Panc1 (cell line): ENCODE measurements around the gene C2orf69. TPM values are rescaled to one million over a fixed set of nuclear protein-coding genes. Genes with fewer than 3 reads are reported as not detected.

ENCODE experiments used
- ATAC-seq: fragments of 200-7000 bp; cut with Tn5 transposase; 2 replicates; pipeline ENCODE4 v1.9.1; 2020; ENCODE audit warnings: mild to moderate bottlenecking, moderate library complexity
- BruUV-seq: library from RNA; stranded (reverse); fragments of 400-500 nt; replicated peaks from 2 replicates; lab custom pipeline; 2021; lab: Mats Ljungman, UMichigan
- CTCF ChIA-PET: fragments of 300-600 bp; sonication (Branson Sonifier 250); formaldehyde crosslinking; loops from one replicate; lab custom pipeline; 2022; ENCODE audit warnings: antibody characterized with exemption; lab: Charles Lee
- POLR2A ChIA-PET: fragments of 300-600 bp; sonication (Branson Sonifier 250); formaldehyde crosslinking; loops from one replicate; lab custom pipeline; 2022; ENCODE audit warnings: antibody characterized with exemption; lab: Charles Lee
- DNase-seq: peaks from one replicate; pipeline ENCODE4 v3.0.0-alpha.2; 2010; ENCODE audit warnings: low read depth, low spot score
- H3K27ac ChIP-seq: 2 replicates; pipeline ENCODE4 v1.5.1; 2011; ENCODE audit warnings: mild to moderate bottlenecking, low read length, inconsistent platforms
- H3K27me3 ChIP-seq: fragments of 200-500 bp; sonication (Bioruptor generic); 2 replicates; pipeline ENCODE4 v1.6.0; 2014; ENCODE audit warnings: low read length, inconsistent platforms; ENCODE audit not compliant: control insufficient read depth, insufficient read depth
- H3K36me3 ChIP-seq: fragments of 200-500 bp; sonication (Bioruptor generic); 2 replicates; pipeline ENCODE4 v1.5.1; 2014; ENCODE audit warnings: inconsistent platforms, mild to moderate bottlenecking, low read length, moderate library complexity; ENCODE audit not compliant: control insufficient read depth, insufficient read depth
- H3K4me1 ChIP-seq: 2 replicates; pipeline ENCODE4 v1.5.1; 2011; ENCODE audit warnings: inconsistent platforms, mild to moderate bottlenecking, low read length, moderate library complexity; ENCODE audit not compliant: control insufficient read depth, insufficient read depth
- H3K4me3 ChIP-seq, 2 experiments: 2 replicates each; pipeline ENCODE4 v1.5.1; 2011 to 2012; ENCODE audit warnings: low read depth in 2 of 2, low read length in 2 of 2, mild to moderate bottlenecking in 2 of 2, inconsistent platforms in 1 of 2, moderate library complexity in 1 of 2
- H3K9me3 ChIP-seq: fragments of 200-500 bp; sonication (Bioruptor generic); 2 replicates; pipeline ENCODE4 v1.5.1; 2014; ENCODE audit warnings: low read depth, mild to moderate bottlenecking, inconsistent platforms, low read length, moderate library complexity; ENCODE audit not compliant: control insufficient read depth, insufficient read depth
- POLR2AphosphoS5 ChIP-seq: IDR thresholded peaks from 2 replicates; pipeline ENCODE4 v1.6.1; 2012; ENCODE audit warnings: mild to moderate bottlenecking, low read depth, low read length, moderate library complexity
- SIN3A ChIP-seq: IDR thresholded peaks from 2 replicates; pipeline ENCODE4 v1.6.1; 2012; ENCODE audit warnings: low read depth, mild to moderate bottlenecking, low read length, moderate library complexity, borderline replicate concordance; ENCODE audit not compliant: insufficient read depth
- TCF7L2 ChIP-seq: IDR thresholded peaks from 2 replicates; pipeline ENCODE4 v1.6.1; 2011; ENCODE audit warnings: mild to moderate bottlenecking, low read depth, low read length, inconsistent platforms
- in situ Hi-C: cut with HindIII; loops from 2 replicates; pipeline ENCODE4 v1.10.0; 2016; ENCODE audit warnings: low sequenced_read_pairs, low pct_unique_long_range_greater_than_20kb
- intact Hi-C: fragments of 100-400 bp; cut with micrococcal nuclease; formaldehyde crosslinking; loops from one replicate; pipeline ENCODE4 v1.10.0; 2022; ENCODE audit not compliant: unreplicated experiment
- total RNA-seq: library from RNA; stranded (reverse); gene quantifications from one replicate; pipeline ENCODE4 v1.2.1, GENCODE V29; 2021; ENCODE audit not compliant: unreplicated experiment
- TF ChIP-seq, protein P1 (sequence below): fragments of 450-650 bp; IDR thresholded peaks from 2 replicates; pipeline ENCODE4 v1.5.1; 2017; ENCODE audit warnings: mild to moderate bottlenecking
- TF ChIP-seq, protein P2 (sequence below), 2 experiments: IDR thresholded peaks; 2 replicates each; pipeline ENCODE4 v1.6.1; 2011 to 2012; ENCODE audit warnings: low read depth in 2 of 2, control low read depth in 1 of 2, low read length in 1 of 2, mild to moderate bottlenecking in 1 of 2, moderate library complexity in 1 of 2; ENCODE audit not compliant: insufficient read depth in 1 of 2

Gene C2orf69
- total RNA-seq, 1 experiment from 2014 or later, result 21.8 TPM

DNA sequence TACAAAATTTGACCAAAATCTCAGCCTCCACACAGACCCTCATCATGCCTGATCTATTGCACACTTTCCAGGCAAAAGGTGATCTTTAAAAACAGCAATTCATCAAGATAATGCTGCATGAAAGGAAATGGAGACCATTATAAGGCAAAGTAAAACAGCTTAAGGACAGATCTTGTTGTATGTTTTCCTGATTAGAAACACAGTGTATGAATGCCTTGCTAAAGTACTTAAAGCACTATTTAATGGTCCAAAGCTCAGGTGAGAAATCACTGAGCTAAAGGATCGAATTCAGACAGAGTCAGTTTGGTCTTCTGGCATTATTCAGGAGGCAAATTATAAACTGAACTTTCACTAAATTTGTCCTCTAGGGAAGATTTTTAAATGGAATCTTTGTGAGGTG is 41.4 kb upstream of the C2orf69 start:
- TF ChIP-seq, protein P1, sequence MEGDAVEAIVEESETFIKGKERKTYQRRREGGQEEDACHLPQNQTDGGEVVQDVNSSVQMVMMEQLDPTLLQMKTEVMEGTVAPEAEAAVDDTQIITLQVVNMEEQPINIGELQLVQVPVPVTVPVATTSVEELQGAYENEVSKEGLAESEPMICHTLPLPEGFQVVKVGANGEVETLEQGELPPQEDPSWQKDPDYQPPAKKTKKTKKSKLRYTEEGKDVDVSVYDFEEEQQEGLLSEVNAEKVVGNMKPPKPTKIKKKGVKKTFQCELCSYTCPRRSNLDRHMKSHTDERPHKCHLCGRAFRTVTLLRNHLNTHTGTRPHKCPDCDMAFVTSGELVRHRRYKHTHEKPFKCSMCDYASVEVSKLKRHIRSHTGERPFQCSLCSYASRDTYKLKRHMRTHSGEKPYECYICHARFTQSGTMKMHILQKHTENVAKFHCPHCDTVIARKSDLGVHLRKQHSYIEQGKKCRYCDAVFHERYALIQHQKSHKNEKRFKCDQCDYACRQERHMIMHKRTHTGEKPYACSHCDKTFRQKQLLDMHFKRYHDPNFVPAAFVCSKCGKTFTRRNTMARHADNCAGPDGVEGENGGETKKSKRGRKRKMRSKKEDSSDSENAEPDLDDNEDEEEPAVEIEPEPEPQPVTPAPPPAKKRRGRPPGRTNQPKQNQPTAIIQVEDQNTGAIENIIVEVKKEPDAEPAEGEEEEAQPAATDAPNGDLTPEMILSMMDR, result no peak
- TF ChIP-seq SIN3A (no peak), POLR2AphosphoS5 (no peak), TCF7L2 (no peak)
- TF ChIP-seq, protein P2, sequence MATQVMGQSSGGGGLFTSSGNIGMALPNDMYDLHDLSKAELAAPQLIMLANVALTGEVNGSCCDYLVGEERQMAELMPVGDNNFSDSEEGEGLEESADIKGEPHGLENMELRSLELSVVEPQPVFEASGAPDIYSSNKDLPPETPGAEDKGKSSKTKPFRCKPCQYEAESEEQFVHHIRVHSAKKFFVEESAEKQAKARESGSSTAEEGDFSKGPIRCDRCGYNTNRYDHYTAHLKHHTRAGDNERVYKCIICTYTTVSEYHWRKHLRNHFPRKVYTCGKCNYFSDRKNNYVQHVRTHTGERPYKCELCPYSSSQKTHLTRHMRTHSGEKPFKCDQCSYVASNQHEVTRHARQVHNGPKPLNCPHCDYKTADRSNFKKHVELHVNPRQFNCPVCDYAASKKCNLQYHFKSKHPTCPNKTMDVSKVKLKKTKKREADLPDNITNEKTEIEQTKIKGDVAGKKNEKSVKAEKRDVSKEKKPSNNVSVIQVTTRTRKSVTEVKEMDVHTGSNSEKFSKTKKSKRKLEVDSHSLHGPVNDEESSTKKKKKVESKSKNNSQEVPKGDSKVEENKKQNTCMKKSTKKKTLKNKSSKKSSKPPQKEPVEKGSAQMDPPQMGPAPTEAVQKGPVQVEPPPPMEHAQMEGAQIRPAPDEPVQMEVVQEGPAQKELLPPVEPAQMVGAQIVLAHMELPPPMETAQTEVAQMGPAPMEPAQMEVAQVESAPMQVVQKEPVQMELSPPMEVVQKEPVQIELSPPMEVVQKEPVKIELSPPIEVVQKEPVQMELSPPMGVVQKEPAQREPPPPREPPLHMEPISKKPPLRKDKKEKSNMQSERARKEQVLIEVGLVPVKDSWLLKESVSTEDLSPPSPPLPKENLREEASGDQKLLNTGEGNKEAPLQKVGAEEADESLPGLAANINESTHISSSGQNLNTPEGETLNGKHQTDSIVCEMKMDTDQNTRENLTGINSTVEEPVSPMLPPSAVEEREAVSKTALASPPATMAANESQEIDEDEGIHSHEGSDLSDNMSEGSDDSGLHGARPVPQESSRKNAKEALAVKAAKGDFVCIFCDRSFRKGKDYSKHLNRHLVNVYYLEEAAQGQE (IDR thresholded peaks at IDR 0.05; ENCODE audit: insufficient read depth in 1 of 2, low read depth in 2 of 2, low read length in 1 of 2), result no peak
- Histone ChIP-seq H3K36me3 (no peaks in the 10 kb centered on the region), H3K9me3 (peaks cover 3% of the 10 kb centered on the region; the same call in 1 of the 2 replicates), H3K27ac (no peak overlapping the region), H3K4me3 (no peak overlapping the region), H3K4me1 (no peaks in the 10 kb centered on the region), H3K27me3 (no peaks in the 10 kb centered on the region; the same call in 1 of the 2 replicates)
- no peak for DNase-seq
- ChIA-PET CTCF (no interaction called here), POLR2A (no interaction called here)
- BruUV-seq, result no TSS peak
- intact Hi-C loops, result no loop called here
- in situ Hi-C loops, result no loop called here
- ATAC-seq, result no peak

DNA sequence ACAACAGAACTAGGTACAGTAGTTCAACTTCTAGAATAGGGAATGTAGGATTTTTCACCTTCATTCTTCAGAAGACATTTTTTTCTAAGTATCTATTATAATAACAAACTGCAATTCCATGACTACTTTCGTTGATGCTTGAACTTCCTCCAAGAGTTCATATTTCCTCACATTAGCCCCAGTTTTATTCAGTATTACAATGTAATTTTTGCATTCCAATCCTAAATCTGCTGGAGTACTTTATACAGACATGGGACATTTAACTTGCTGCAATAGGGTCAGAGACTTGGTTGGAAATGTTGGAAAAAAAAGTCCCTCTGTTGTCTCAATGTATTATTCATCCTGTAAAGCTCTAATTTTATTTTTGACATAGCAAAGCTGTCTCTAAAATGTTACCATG is 40.5 kb upstream of the C2orf69 start:
- ChIA-PET POLR2A (no interaction called here), CTCF (no interaction called here)
- intact Hi-C loops (no loop called here), in situ Hi-C loops (no loop called here)
- H3K4me1 ChIP-seq, result no peaks in the 10 kb centered on the region
- ATAC-seq, result no peak
- no peak overlapping the region for H3K4me3 ChIP-seq
- BruUV-seq, result no TSS peak
- no peak for TF ChIP-seq POLR2AphosphoS5
- TF ChIP-seq TCF7L2, result no peak
- TF ChIP-seq SIN3A, result no peak
- TF ChIP-seq, protein P2 (IDR thresholded peaks at IDR 0.05; ENCODE audit: insufficient read depth in 1 of 2, low read depth in 2 of 2, low read length in 1 of 2), result no peak
- TF ChIP-seq, protein P1, result no peak
- no peaks in the 10 kb centered on the region; the same call in 1 of the 2 replicates for H3K27me3 ChIP-seq
- peaks cover 5% of the 10 kb centered on the region; the same call in 1 of the 2 replicates for H3K9me3 ChIP-seq
- no peak for DNase-seq
- no peaks in the 10 kb centered on the region for H3K36me3 ChIP-seq
- H3K27ac ChIP-seq, result no peak overlapping the region
